Activated CD8-positive, alpha-beta T cell treated with anti-CD3 and anti-CD28 coated beads for 36 hours (primary cell): ENCODE results near the gene STK32C. TPM values are rescaled to one million over a fixed set of nuclear protein-coding genes. Genes with fewer than 3 reads are reported as not detected.
A peak's percentile ranks its signal among the peaks of the same experiment; 100 is the strongest.

ENCODE experiments used
- ATAC-seq: fragments of 200-7000 bp; cut with Tn5 transposase; one replicate; pipeline ENCODE4 v1.10.0; 2021; ENCODE audit warnings: mild to moderate bottlenecking, moderate library complexity
- CTCF ChIA-PET: fragments of 350-600 bp; sonication (Branson Sonifier 250); formaldehyde crosslinking; loops from one replicate; lab custom pipeline; 2021; ENCODE audit warnings: antibody characterized with exemption; lab: Charles Lee
- POLR2A ChIA-PET: fragments of 350-600 bp; sonication (Branson Sonifier 250); formaldehyde crosslinking; loops from one replicate; lab custom pipeline; 2021; ENCODE audit warnings: antibody characterized with exemption; lab: Charles Lee
- DNase-seq: peaks from one replicate; pipeline ENCODE4 v3.0.0-alpha.2; 2020
- H3K27ac Mint-ChIP-seq: one replicate; pipeline ENCODE4 v1.8.0; 2021; ENCODE audit warnings: mild to moderate bottlenecking, mixed read lengths
- H3K27me3 Mint-ChIP-seq: one replicate; pipeline ENCODE4 v1.8.0; 2021; ENCODE audit warnings: mixed read lengths
- H3K36me3 Mint-ChIP-seq: one replicate; pipeline ENCODE4 v1.8.0; 2021; ENCODE audit warnings: low read depth, mixed read lengths
- H3K4me1 Mint-ChIP-seq: one replicate; pipeline ENCODE4 v1.8.0; 2021; ENCODE audit warnings: low read depth, mixed read lengths
- H3K4me3 Mint-ChIP-seq: one replicate; pipeline ENCODE4 v1.8.0; 2021; ENCODE audit warnings: mild to moderate bottlenecking, moderate library complexity, mixed read lengths
- H3K9me3 Mint-ChIP-seq: one replicate; pipeline ENCODE4 v1.8.0; 2021; ENCODE audit warnings: mixed read lengths
- CTCF ChIP-seq: fragments of 200-600 bp; IDR thresholded peaks from one replicate; pipeline ENCODE4 v1.8.0; 2022; ENCODE audit warnings: antibody characterized with exemption, mild to moderate bottlenecking
- intact Hi-C: fragments of 100-400 bp; cut with micrococcal nuclease; formaldehyde crosslinking; loops from one replicate; pipeline ENCODE4 v1.10.0; 2022
- total RNA-seq, 2 experiments: library from RNA; stranded (reverse); gene quantifications; one replicate each; pipeline ENCODE4 v1.2.3, GENCODE V29; 2021

STK32C gene
- total RNA-seq, 2 experiments from 2014 or later, result 29.3 to 31.4 TPM

- Mint-ChIP-seq H3K36me3 (no peaks in the 10 kb centered on the region), H3K27me3 (no peaks in the 10 kb centered on the region), H3K4me3 (no peak overlapping the region), H3K9me3 (no peaks in the 10 kb centered on the region), H3K27ac (peak overlapping the region; percentile 38), H3K4me1 (peaks cover 31% of the 10 kb centered on the region)
- CTCF ChIA-PET, result no interaction called here
- no peak for DNase-seq
- no peak for ATAC-seq
- POLR2A ChIA-PET, result no interaction called here
- intact Hi-C loops, result no loop called here
- no peak for TF ChIP-seq CTCF
Observed at GRCh38 chr10:132254841-132255240, 52.9 kb downstream of the STK32C start.

- ChIA-PET CTCF (interaction anchor here (0.8 to 1.1 kb wide), 2 partner anchors 14 to 16 kb away, joined by 3 read pairs; no protein-coding TSS in a partner anchor), POLR2A (interaction anchor here (1.3 kb wide), 1 partner anchor 63 kb away, joined by 3 read pairs; no protein-coding TSS in a partner anchor)
- Mint-ChIP-seq H3K9me3 (no peaks in the 10 kb centered on the region), H3K36me3 (no peaks in the 10 kb centered on the region), H3K27ac (peak overlapping the region; percentile 45), H3K27me3 (no peaks in the 10 kb centered on the region), H3K4me3 (no peak overlapping the region), H3K4me1 (peaks cover 29% of the 10 kb centered on the region)
- intact Hi-C loops, result no loop called here
- DNase-seq, result no peak
- no peak for ATAC-seq
- no peak for TF ChIP-seq CTCF
Observed at GRCh38 chr10:132253092-132253687, 54.6 kb downstream of the STK32C start.

- Mint-ChIP-seq H3K9me3 (no peaks in the 10 kb centered on the region), H3K27me3 (no peaks in the 10 kb centered on the region), H3K36me3 (no peaks in the 10 kb centered on the region), H3K4me3 (no peak overlapping the region), H3K27ac (no peak overlapping the region), H3K4me1 (peaks cover 26% of the 10 kb centered on the region)
- no peak for ATAC-seq
- DNase-seq, result no peak
- no peak for TF ChIP-seq CTCF
- CTCF ChIA-PET, result interaction anchor here (1.1 kb wide), 1 partner anchor 15 kb away, joined by 3 read pairs; no protein-coding TSS in a partner anchor
- POLR2A ChIA-PET, result interaction anchor here (1.3 kb wide), 1 partner anchor 63 kb away, joined by 3 read pairs; no protein-coding TSS in a partner anchor
- intact Hi-C loops, result no loop called here
Observed at GRCh38 chr10:132252412-132252811, 55.3 kb downstream of the STK32C start.

- Mint-ChIP-seq H3K4me3 (no peak overlapping the region), H3K27me3 (no peaks in the 10 kb centered on the region), H3K9me3 (no peaks in the 10 kb centered on the region), H3K36me3 (no peaks in the 10 kb centered on the region), H3K4me1 (peaks cover 21% of the 10 kb centered on the region), H3K27ac (no peak overlapping the region)
- POLR2A ChIA-PET, result no interaction called here
- CTCF ChIA-PET, result no interaction called here
- intact Hi-C loops, result no loop called here
- ATAC-seq, result no peak
- DNase-seq, result no peak
- TF ChIP-seq CTCF, result no peak
Observed at GRCh38 chr10:132251928-132252327, 55.8 kb downstream of the STK32C start.
